ENCODE results near the gene ACOX2.
"Not testable (repeated sequence)": the region's sequence is repeated elsewhere in the genome, so short reads cannot be mapped to it uniquely, and the experiment has no call there.

ACOX2 gene

DNA sequence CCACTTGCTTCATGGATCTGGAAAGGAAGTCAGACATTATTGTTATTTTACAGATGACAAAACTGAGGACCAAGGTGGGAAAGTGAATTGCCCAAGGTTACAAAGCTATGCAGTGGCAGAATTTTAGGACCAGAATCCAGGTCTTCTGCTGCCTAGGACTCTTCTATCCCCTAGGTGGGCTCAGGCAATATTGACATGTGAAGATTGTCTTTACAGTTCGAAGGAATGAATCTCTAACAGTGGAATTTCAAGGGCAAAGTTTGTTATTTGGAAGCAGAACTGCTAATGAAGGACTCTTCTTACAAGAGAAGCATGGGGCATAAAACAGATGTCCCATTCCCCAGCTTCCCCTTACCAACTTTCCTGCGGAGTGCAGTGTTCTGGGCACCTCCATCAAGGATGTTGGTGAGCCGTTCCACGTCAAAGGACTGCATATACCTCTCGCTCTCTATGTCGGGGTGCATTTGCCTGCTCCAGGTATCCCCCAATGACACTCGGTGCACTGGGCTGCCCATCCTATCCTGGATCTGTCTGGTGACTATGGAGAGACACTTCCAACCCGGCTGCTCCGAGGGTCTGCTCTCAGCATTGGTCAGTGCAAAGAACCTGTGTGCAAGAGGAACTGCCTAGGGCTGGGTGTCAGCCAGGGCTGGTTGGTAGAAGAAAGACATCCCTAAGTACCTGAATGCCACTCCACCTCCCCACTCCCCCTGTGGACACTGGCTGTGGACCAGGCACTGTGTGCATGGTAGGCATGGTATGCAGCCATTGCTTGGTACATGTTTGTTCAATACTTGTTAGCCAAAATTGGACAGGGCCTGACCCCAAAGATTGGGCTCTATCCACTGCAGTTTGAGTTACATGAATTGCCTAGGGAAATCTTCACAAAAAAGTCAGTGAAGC, 2.1 kb downstream of the ACOX2 start:
- DNase-seq (ENCODE audit: low spot score): no peak

DNA sequence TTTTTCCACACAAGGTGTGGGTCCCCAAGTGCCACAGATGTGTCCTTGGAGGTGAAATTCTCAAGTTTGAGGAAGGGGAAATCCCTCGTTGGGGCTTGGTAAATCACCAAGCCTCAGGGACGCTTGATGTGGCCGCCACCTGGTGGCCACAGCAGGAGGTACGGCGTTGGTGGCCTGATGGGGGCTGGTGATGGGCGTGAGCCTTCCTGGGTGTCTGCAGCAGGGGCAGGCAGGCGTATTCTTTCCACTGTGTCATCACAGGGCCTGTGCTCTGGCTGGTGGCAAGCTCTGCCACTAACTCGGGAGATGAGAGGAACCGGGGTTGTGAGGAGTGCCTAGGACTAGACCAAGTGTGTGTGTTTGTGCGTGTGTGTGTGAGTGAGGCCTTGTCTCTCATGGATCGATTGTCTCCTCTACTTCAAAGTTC, 4.2 kb downstream of the ACOX2 start:
- peak; percentile 86 for DNase-seq (ENCODE audit: low spot score)

DNA sequence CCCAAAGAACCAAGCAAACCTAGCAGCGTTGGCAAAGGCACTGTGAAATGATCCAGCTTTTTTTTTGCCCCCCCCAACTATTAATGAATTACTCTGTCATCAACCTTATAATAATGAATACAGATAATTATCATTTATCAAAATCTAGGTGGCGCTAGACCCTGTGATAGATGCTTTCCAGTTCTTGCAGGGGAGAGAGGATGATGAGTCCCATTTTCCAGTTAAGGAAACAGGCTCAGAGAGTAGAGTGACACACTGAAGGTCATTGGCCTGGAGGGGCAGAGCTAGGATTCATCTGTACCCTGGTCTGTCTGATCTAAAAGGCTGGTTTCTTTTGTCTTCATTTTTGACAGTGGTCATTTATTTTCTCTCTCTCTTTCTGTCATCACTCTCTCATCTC, 5.0 kb downstream of the ACOX2 start:
- DNase-seq (ENCODE audit: low spot score): no peak

DNA sequence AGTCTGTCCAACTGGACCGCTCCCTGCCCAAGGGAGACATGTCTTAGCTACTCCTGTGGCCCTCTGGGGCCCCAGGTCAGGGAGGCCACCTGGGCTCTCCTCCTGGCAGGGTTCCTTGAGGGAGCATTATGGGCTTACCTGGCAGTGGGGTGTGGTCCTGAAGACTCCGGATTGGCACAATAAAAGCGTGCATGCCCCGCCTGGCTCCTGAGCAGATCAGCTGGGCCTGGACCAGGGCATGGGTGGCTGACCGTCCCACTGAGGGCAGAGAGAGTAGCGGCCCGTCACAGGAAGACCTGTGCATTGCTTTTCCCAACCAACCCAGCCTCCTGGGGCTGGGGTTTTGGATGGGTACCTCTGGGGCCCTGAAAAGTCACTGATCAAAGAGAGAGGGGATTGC, 5.4 kb downstream of the ACOX2 start:
- no peak for DNase-seq (ENCODE audit: low spot score)

DNA sequence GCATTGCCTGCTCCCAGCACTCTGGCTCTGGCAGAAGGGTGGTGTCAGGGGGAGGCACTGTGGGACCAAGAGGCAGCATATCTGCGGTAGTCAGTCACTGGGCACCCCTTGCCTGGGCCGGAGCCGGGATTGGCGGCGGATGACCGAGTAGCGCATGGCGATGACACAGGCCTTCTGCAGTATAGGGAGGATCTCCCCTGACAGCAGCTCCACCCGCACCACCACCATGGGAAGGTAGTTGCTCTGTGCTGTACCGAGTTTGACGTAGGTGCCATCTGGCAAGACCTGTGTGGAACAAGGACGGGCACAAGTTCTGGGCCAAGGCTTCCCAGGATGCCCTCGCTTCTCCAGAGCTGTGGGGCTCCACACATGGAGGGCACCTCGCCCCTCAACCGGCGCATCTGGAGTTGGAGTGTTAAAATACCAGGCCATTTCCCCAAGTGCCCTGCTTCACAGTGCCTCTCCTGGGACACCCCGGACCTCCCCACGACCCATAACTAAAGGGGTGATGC, 6.6 kb downstream of the ACOX2 start:
- DNase-seq (ENCODE audit: low spot score): no peak

DNA sequence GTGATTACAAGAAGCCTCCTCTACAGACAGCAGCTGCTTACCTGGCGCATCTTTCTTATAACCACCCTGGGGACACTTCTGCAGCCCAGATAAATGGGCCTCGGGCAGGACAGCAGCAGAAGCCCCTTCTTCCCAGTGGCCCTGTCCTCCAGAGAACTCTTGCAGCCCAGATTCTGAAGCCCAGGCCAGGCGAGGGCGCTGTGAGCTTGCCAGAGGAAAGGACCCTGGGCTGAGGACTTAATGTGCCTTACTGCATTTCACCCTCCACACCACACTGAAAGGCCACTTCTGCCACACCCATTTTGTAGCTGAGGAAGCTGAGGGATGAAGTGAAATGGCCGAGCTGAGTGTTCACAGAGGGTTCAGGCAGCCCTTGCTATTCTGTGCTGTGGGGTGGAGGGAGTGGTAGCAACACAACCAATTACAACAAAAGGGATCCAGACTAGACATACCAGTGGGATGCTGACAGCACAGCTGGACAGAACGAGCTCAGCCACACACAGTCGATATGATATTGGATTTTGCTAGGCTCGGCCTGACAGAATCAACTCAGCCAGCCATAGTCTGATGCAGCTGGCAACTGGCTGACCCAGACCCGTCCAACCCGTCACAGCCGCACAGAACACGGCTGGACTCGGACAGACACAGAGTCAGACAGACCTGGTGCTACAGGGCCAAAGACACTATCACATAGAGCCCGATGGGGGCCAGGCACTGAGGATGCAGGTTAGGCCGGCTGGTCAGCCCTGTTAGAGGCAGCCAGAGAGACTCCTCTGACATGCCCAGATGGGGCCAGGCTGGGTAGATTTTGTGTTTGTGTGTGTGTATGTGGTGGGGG, 7.3 kb downstream of the ACOX2 start:
- DNase-seq (ENCODE audit: low spot score): peak; percentile 83

- DNase-seq (ENCODE audit: low spot score): peak; percentile 55
These were observed 8.4 kb downstream of the ACOX2 start for GRCh38 chr3:58528629-58529028.

DNA sequence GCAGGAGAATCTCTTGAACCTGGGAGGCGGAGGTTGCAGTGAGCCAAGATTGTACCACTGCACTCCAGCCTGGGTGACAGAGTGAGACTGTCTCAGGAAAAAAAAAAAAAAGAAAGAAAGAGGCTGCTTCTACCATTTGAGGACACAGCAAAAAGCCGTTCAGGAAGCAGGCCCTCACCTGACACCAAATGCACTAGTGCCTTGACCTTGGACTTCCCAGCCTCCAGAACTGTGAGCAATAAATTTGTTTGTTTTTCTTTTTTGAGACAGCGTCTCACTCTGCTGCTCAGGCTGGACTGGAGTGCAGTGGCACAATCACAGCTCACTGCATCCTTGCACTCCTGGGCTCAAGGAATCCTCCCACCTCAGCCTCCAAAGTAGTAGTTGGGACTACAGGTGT, 9.6 kb downstream of the ACOX2 start:
- DNase-seq (ENCODE audit: low spot score): not testable (repeated sequence)

- peak; percentile 63 for DNase-seq (ENCODE audit: low spot score)
These were observed 10.5 kb downstream of the ACOX2 start for GRCh38 chr3:58526515-58526957.

DNA sequence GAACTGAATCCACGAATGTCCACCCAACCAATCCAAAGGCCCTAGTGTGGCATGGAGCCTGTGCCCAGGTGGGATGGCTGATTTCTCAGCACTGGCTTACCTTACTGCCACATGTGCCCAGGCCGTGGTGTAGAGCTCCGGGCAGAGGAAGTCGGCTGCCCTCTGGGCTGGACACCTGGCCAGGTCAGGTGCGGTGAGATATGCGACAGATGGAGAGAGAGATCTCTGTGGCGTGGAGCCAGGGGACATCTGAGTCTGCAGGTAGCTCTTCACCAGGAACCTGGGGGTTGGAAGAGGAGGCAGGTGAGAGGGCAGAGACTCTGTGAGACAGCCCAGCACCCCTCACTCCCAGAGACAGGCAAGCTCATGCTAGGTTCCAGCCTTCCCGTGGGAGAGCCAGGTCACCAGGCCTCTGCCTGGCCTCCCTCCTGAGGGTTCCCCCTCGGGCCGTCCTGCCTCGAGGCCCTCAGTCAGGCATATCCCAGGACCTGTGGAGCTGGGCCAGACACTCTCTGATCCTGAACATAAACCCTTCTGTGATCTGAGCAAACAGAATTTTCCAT, 12.6 kb downstream of the ACOX2 start:
- no peak for DNase-seq (ENCODE audit: low spot score)

DNA sequence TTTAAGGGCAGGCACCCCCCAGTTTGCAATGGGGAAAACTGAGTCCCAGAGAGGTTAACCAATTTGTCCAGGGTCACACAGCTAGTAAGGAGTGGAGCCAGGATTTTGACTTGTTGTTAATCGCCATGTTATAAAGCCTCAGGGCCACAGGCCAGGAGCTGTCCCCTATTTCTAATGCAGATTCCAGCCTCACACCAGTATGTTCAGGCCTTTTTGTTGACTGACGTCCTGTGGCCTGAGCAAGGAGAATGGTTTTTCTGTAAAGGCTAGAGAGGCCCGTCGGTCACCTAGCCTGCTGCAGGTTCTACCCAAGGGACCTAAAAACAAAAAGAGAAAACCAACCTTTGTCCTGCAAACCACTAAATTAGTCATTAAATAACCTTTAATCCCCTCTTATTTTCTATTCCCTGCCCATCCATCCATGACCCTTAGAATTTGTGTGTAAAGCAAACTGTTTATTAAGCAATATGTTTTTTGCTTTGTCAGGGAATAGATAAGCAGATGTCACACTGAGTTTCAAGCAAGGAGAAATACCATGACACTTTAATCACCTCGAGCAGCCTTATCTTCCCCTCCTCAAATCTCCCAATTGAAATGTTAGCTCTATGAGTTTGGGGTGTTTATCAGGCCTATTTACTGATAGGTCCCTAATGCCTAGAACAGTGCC, 14.1 kb downstream of the ACOX2 start:
- no peak for DNase-seq (ENCODE audit: low spot score)

DNA sequence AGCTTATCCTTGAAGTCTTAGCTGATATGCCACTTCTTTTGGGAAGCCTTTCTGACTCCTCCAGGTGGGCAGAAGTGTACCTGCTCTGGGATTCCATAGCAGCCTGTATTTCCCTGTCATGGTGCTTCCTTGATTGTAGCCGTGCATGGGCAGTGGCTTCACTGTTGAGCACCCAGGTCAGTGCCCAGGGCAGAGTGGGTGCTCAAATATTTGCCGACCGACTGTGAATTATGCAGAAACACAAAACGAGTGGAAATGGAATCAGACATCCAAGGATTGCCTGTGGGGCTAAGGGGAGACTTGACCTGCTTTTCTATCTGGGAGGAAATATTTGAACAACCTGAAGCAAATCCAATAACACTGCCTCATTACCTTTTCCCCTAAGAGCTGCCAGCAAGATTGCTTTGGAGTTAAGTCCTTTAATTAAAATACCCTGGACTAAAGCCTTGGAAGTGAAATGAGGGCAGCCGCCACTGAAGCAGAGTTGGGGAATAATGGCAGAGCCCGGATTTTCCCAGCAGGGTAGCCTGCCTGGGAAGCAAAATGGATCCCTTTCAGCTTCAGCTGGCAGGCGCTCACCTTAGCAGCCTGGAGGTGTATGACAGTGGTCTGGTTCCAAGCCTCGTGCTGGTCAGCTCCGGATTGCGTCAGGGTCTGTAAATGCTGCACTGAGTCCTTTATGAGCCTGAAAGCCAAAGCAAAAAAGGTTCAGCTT, 14.9 kb downstream of the ACOX2 start:
- peak; percentile 43 for DNase-seq (ENCODE audit: low spot score)

DNA sequence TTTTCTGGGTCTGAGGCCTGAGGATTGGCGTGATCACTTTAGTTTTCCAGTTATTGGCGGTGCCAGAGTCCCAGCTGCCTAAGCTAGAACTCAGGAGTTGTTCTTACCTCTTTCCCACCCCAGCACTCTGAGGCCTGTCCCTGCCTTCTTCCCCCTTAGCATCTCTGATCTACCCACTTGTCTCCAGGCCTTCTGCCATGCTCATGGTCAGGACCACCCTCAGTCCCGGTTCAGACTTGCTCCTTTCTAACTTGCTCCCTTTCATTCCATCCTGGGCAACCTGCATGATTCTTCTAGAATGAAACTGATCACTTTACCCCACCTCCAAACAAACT, 15.7 kb downstream of the ACOX2 start:
- no peak for DNase-seq (ENCODE audit: low spot score)

- no peak for DNase-seq (ENCODE audit: low spot score)
These were observed 16.3 kb downstream of the ACOX2 start for GRCh38 chr3:58520403-58521335.

- DNase-seq (ENCODE audit: low spot score): no peak
These were observed 17.2 kb downstream of the ACOX2 start for GRCh38 chr3:58519668-58520402.

GRCh38 chr3:58518291-58518789, 18.6 kb downstream of the ACOX2 start:
- peak; percentile 50 for DNase-seq (ENCODE audit: low spot score)

DNA sequence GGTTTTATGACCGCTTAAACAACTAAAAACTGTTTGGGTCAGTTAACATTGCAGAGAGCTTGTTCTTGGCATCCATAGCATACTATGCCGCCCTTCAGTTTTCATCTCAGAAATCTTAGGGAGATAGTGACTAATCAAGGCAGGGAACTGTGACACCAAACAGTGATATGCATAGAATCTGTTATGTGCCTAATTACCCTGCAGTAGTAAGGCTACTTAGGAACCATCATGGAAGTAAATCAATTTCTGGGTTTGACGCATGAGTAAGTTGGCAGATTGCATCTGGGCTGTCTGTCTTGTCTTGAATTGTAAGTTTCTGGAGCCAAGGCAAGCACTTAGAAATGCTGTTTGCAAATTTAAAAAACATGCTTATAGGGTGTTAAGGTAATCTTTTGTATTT, 22.6 kb downstream of the ACOX2 start:
- no peak for DNase-seq (ENCODE audit: low spot score)

- no peak for DNase-seq (ENCODE audit: low spot score)
These were observed 28.6 kb downstream of the ACOX2 start for GRCh38 chr3:58508437-58508836.

GRCh38 chr3:58507356-58508078, 29.5 kb downstream of the ACOX2 start:
- no peak for DNase-seq (ENCODE audit: low spot score)

Data from iPS-NIHi11 (cell line).